Activated T-cell treated with anti-CD3 and anti-CD28 coated beads, Interleukin-2, amount 50 U/mL, for 72 hours (primary cell): ENCODE results near the gene WFDC12. TPM values are rescaled to one million over a fixed set of nuclear protein-coding genes. Genes with fewer than 3 reads are reported as not detected.
"Not testable (repeated sequence)": the region's sequence is repeated elsewhere in the genome, so short reads cannot be mapped to it uniquely, and the experiment has no call there.

ENCODE experiments used
- ATAC-seq, 2 donors: fragments of 150-1000 bp; cut with Tn5 transposase; replicated peaks in 1 of 2; 2 replicates each; pipeline ENCODE4 v1.10.0; 2021; ENCODE audit warnings: moderate library complexity in 2 of 2, mild to moderate bottlenecking in 1 of 2
- DNase-seq, 2 donors: peaks; one replicate each; pipeline ENCODE4 v3.0.0; 2021 to 2022; ENCODE audit warnings: mixed read lengths in 1 of 2
- H3K27ac Mint-ChIP-seq: one replicate; pipeline ENCODE4 v1.8.0; 2022; ENCODE audit warnings: mild to moderate bottlenecking, moderate library complexity, mixed read lengths
- H3K27me3 Mint-ChIP-seq: one replicate; pipeline ENCODE4 v1.8.0; 2022; ENCODE audit warnings: low read depth, mixed read lengths
- H3K36me3 Mint-ChIP-seq, 2 donors: one replicate each; pipeline ENCODE4 v1.8.0; 2022; ENCODE audit warnings: mixed read lengths in 2 of 2, mild to moderate bottlenecking in 1 of 2; ENCODE audit not compliant: insufficient read depth in 2 of 2
- H3K4me1 Mint-ChIP-seq: one replicate; pipeline ENCODE4 v1.8.0; 2022; ENCODE audit warnings: low read depth, mixed read lengths
- H3K4me3 Mint-ChIP-seq, 2 donors: one replicate each; pipeline ENCODE4 v1.8.0; 2022; ENCODE audit warnings: mild to moderate bottlenecking in 2 of 2, mixed read lengths in 2 of 2, moderate library complexity in 2 of 2
- H3K9me3 Mint-ChIP-seq, 2 donors: one replicate each; pipeline ENCODE4 v1.8.0; 2022; ENCODE audit warnings: mixed read lengths in 2 of 2
- total RNA-seq, 2 donors: library from RNA; stranded (reverse); gene quantifications; one replicate each; pipeline ENCODE4 v1.2.3, GENCODE V29; 2022

WFDC12 gene
- not detected for total RNA-seq

DNA sequence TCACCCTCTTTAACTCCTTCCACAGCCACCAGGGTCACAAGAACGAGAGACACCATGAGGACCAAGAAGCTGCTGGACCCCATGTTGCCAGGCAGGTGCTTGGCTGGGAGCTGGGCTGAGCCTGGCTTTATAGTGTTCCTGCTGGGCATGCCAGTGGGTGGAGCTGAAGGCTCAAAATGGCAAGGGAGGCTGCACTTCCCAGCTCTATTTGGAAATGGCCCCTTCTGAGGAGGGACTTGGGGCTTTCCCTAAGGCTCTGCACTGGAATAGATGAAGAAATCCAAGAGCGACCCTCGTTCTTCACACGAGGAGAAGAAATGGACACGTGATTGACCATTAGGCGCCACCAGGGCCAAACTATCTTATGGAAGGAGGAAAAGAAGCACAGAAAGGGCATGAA is at the start of gene WFDC12:
Gene WFDC12 (minus strand): TSS at position 101 of the 400 bp plus-strand sequence. CDS start 18 bp downstream, at position 83.
- Mint-ChIP-seq H3K27ac (no peak within 1 kb of the TSS), H3K9me3 (no peaks in the 10 kb centered on the region), H3K4me1 (peaks cover 5% of the 10 kb centered on the region), H3K27me3 (peaks cover 56% of the 10 kb centered on the region), H3K4me3 (no peak within 1 kb of the TSS), H3K36me3 (no peaks in the 10 kb centered on the region)
- no peak for DNase-seq
- ATAC-seq, result no peak

DNA sequence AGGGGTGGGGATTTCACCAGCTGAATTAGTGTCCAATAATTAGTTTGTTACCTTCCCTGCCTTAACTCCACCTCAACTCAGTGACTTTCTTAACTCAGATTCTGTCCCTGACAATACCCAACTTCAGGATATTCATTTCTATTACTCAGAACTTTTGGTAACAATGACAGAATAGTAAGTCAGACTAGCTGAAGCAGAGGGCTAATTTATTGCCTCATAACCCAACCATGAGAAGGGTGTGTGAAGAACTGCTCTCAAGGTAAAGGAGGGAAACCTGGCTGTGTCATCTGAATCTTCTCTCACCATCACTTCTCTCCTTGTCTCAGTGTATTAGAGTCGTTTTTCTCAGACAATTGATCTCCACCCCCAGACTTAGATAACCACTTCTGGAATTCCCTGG is 49.3 kb upstream of the WFDC12 start:
- Mint-ChIP-seq H3K9me3 (no peaks in the 10 kb centered on the region), H3K4me1 (no peaks in the 10 kb centered on the region), H3K27ac (no peak overlapping the region), H3K27me3 (peaks cover 7% of the 10 kb centered on the region), H3K4me3 (no peak overlapping the region), H3K36me3 (no peaks in the 10 kb centered on the region)
- DNase-seq (no peak), ATAC-seq (no peak)

- no peak overlapping the region for H3K27ac Mint-ChIP-seq
- H3K4me1 Mint-ChIP-seq, result no peaks in the 10 kb centered on the region
- H3K36me3 Mint-ChIP-seq, result peaks cover 2 to 6% of the 10 kb centered on the region in 2 donors
- DNase-seq, result no peak
- no peak overlapping the region for H3K4me3 Mint-ChIP-seq
- peaks cover 5% of the 10 kb centered on the region in 2 donors for H3K9me3 Mint-ChIP-seq
- peaks cover 46% of the 10 kb centered on the region for H3K27me3 Mint-ChIP-seq
- no peak for ATAC-seq
Measured at GRCh38 chr20:45164906-45165305, 40.6 kb upstream of the WFDC12 start.

DNA sequence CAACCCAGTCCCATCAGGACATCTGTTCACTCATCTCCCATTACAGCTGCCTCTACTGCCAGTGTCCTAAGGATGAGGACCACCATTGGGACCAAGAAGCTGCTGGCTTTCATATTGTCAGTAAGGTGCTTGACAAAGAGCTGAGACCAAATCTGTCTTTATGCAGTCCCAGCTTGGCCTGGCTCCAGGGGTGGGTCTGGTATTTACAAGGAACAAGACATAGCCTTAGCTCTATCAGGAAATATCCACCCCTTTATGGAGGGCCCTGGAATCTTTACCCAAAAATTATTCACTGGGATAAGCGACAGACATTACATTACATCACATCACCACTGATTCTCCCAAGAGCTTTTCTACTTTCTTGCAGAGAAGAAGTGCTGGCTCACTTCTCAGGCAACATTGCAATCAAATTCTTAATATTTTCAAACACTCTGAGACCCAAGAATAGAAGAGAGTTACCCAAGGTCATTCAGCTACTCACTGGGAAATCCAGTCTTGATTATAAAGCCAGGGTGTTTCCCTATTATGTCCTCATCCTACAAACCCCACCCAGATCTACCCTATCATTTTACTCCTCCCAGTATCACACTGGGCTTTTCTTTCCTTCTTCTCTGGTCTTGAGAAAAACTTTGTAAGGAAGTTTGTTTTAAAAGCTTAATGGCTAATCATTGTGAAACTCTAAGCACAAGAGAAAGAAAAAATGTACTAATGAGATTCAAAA is 39.0 kb upstream of the WFDC12 start:
- peaks cover 10 to 13% of the 10 kb centered on the region in 2 donors for H3K9me3 Mint-ChIP-seq
- ATAC-seq, result no peak
- peaks cover 49% of the 10 kb centered on the region for H3K27me3 Mint-ChIP-seq
- peaks cover 7 to 14% of the 10 kb centered on the region in 2 donors for H3K36me3 Mint-ChIP-seq
- no peaks in the 10 kb centered on the region for H3K4me1 Mint-ChIP-seq
- DNase-seq, result no peak
- H3K4me3 Mint-ChIP-seq, result no peak overlapping the region
- no peak overlapping the region for H3K27ac Mint-ChIP-seq

DNA sequence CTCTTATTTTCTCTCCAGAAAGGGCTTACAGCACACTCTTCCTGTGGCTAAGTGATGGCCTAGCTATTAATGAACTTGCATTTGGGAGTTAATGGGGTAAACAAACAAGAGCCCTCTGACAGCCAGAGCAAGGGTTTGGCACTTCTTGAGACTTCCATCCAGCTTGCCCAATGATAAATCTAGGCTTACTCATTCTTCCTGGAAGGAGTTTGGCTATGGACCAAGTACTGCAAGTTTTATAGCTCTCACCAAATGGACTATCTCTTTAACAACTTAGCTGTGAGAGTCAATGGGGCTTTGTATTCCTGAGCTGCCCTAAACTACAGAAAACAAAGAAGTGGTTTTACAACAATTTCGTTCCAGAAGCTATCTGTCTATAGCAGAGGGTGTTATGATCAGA is 33.7 kb upstream of the WFDC12 start:
- Mint-ChIP-seq H3K27ac (no peak overlapping the region), H3K36me3 (peaks cover 6 to 12% of the 10 kb centered on the region in 2 donors), H3K9me3 (peaks cover 6 to 14% of the 10 kb centered on the region in 2 donors), H3K27me3 (peaks cover 55% of the 10 kb centered on the region), H3K4me3 (no peak overlapping the region), H3K4me1 (no peaks in the 10 kb centered on the region)
- ATAC-seq (no peak), DNase-seq (no peak)

GRCh38 chr20:45156713-45157112 is 32.4 kb upstream of the WFDC12 start:
- Mint-ChIP-seq H3K27ac (no peak overlapping the region), H3K9me3 (peaks cover 5 to 11% of the 10 kb centered on the region in 2 donors), H3K4me3 (no peak overlapping the region), H3K27me3 (peaks cover 56% of the 10 kb centered on the region), H3K36me3 (peaks cover 6 to 8% of the 10 kb centered on the region in 2 donors), H3K4me1 (no peaks in the 10 kb centered on the region)
- DNase-seq, result no peak
- no peak for ATAC-seq

DNA sequence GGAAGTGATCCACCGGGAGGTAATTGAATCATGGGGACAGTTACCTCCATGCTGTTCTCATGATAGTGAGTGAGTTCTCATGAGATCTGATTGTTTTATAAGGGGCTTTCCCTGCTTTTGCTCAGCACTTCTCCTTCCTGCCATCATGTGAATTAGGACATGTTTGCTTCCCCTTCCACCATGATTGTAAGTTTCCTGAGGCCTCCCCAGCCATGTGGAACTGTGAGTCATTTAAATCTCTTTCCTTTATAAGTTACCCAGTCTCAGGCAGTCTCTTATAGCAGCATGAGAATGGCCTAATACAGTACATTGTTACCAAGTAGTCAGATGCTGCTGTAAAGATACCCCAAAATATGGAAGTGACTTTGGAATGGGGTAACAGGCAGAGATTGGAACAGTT is 30.5 kb upstream of the WFDC12 start:
- H3K9me3 Mint-ChIP-seq, result peaks cover 4 to 11% of the 10 kb centered on the region in 2 donors
- not testable (repeated sequence) for ATAC-seq, H3K4me3 Mint-ChIP-seq, H3K27ac Mint-ChIP-seq, DNase-seq, H3K4me1 Mint-ChIP-seq, H3K36me3 Mint-ChIP-seq
- peaks cover 64% of the 10 kb centered on the region for H3K27me3 Mint-ChIP-seq

DNA sequence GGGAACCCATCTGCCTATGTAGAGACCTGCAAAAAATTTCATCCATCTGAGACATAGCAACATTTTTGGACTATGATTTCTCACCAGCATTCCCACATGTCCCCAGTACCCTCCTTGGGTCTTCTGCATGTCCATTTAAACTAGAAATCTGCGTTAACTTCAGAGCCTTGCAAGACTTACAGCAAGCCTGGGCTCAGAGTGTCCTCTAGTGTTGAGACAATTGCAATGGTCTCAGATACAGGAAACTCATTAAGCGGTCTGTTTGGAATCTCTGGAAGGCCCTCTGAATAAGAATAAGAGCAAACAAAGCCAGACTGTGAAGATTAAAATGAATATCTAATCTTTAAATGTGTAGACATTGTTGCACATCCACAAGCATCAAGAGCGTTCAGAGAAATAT is 29.9 kb upstream of the WFDC12 start:
- no peak overlapping the region for H3K27ac Mint-ChIP-seq
- H3K9me3 Mint-ChIP-seq, result peaks cover 4 to 11% of the 10 kb centered on the region in 2 donors
- H3K27me3 Mint-ChIP-seq, result peaks cover 69% of the 10 kb centered on the region
- H3K36me3 Mint-ChIP-seq, result peaks cover 6% of the 10 kb centered on the region in 2 donors
- ATAC-seq (no peak), DNase-seq (no peak)
- H3K4me1 Mint-ChIP-seq, result no peaks in the 10 kb centered on the region
- H3K4me3 Mint-ChIP-seq, result no peak overlapping the region

- Mint-ChIP-seq H3K36me3 (peaks cover 2% of the 10 kb centered on the region in 2 donors), H3K4me3 (no peak overlapping the region), H3K27me3 (peaks cover 73% of the 10 kb centered on the region), H3K4me1 (no peaks in the 10 kb centered on the region), H3K9me3 (peaks cover 4 to 8% of the 10 kb centered on the region in 2 donors), H3K27ac (no peak overlapping the region)
- DNase-seq (no peak), ATAC-seq (no peak)
Measured at GRCh38 chr20:45153752-45154151, 29.5 kb upstream of the WFDC12 start.

GRCh38 chr20:45153147-45153546 is 28.9 kb upstream of the WFDC12 start:
- Mint-ChIP-seq H3K9me3 (peaks cover 0 to 2% of the 10 kb centered on the region in 2 donors), H3K4me1 (no peaks in the 10 kb centered on the region), H3K27me3 (peaks cover 73% of the 10 kb centered on the region), H3K36me3 (no peaks in the 10 kb centered on the region), H3K4me3 (no peak overlapping the region), H3K27ac (no peak overlapping the region)
- no peak for ATAC-seq
- DNase-seq, result no peak

- no peak overlapping the region for H3K27ac Mint-ChIP-seq
- H3K36me3 Mint-ChIP-seq, result no peaks in the 10 kb centered on the region
- no peak overlapping the region for H3K4me3 Mint-ChIP-seq
- H3K27me3 Mint-ChIP-seq, result peaks cover 69% of the 10 kb centered on the region
- H3K4me1 Mint-ChIP-seq, result no peaks in the 10 kb centered on the region
- peaks cover 0 to 2% of the 10 kb centered on the region in 2 donors for H3K9me3 Mint-ChIP-seq
- DNase-seq (no peak), ATAC-seq (no peak)
Measured at GRCh38 chr20:45152405-45152804, 28.1 kb upstream of the WFDC12 start.

DNA sequence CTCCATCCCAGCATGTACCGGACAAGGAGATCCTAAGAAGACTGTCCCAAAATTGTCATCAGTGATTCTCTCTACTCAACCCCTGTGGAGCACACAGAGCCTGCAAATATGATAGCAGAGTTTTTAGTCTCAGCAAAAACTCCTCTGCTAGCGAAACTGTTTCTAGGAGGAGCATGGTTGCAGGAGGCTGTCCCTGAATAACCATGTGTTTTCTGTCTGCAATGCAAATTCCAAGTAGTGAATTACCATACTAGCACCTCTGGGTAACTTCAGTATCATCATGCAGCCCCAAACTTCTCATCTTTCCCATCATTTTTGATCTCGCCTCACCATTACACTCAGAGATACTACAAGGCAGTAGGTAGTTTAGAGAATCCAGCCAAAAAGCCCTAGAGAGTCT is 24.8 kb upstream of the WFDC12 start:
- ATAC-seq (no peak), DNase-seq (no peak)
- Mint-ChIP-seq H3K36me3 (no peaks in the 10 kb centered on the region), H3K4me3 (no peak overlapping the region), H3K27ac (no peak overlapping the region), H3K4me1 (no peaks in the 10 kb centered on the region), H3K27me3 (peaks cover 40% of the 10 kb centered on the region), H3K9me3 (no peaks in the 10 kb centered on the region)

DNA sequence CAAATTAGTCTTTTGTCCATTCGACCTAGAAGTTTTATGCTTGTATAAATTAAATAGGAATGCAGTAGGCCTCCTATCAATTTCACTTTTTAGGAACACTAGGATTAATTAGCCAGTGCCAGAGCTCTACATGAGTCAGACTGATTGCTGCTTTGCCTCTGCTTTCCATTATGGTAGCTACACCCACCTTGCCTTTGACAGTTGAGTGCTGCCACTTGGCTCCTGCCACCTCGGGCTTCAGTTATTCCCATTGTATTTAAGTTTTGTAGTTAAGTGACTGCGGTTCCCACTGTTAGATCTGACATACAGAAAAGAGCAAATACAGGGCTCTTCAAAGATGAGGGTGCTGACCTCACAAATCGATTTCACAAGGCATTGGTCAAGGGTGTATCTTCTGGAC is 16.6 kb upstream of the WFDC12 start:
- no peak overlapping the region for H3K27ac Mint-ChIP-seq
- ATAC-seq (no peak), DNase-seq (no peak)
- no peak overlapping the region for H3K4me3 Mint-ChIP-seq
- H3K36me3 Mint-ChIP-seq, result no peaks in the 10 kb centered on the region
- H3K9me3 Mint-ChIP-seq, result no peaks in the 10 kb centered on the region
- H3K27me3 Mint-ChIP-seq, result no peaks in the 10 kb centered on the region
- no peaks in the 10 kb centered on the region for H3K4me1 Mint-ChIP-seq
